NCI-H82 treated with DMSO at 0.1 percent for 48 hours (cell line): ENCODE results near the gene DDAH2.

Source experiments
- DNase-seq: peaks from one replicate; lab custom pipeline; 2025; ENCODE audit not compliant: unreplicated experiment; lab: John Stamatoyannopoulos, UW

The DDAH2 gene

DNA sequence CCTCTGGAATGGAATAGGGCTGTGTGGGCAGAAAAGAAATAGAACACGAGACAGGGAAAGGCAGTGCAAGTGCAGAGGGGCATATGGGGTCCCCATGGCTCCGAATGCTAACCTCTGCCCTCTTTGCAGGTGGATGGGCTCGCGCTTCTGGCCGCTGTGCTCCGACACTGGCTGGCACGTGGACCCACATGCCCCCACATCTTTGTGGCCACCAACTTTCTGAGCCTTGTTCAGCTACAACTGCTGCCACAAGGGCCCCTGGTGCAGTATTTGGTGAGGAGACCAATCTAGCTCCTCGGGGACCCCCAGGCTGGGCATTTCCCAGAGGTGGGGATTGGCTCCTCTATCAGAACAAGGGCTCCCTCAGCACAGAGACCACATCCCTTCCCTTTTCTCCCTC lies 32.2 kb upstream of the DDAH2 start:
- no peak for DNase-seq

DNA sequence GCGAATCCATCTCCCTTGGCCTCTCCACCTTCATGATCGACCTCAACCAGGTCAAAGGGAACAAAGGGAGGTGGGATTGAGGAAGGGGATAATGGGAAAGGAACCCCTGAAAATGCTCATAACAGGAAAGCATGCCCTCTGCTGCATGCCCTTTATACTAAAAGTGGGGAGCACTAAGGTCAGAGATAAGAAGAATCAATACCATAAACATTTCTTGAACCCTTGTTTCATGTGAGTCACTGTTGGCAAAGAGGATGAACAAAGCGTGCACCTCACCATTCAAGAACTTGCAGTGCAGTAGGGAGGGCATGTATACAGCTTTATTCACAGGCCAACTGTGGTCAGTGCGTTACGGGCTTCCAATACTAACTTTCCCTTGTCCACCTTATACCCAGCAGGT lies 31.7 kb upstream of the DDAH2 start:
- DNase-seq, result no peak

DNA sequence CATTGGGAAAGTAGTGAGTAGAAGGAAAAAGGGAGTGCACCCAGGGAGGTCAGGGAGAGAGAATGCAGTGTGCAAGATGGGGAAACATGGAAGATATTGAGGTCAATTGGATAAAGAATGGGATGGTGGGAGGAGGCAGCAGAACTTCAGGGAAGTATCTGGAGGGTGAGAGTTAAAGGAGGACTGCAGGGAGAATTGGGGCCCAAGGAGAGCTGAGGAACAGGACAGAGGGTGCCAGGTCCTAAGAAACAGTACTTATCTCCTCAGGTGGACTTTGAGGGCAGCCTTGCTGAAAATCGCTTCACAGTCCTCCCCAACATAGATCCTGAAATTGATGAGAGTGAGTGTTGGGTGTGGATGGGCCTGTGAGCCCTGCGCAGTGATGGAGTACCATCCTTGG lies 29.2 kb upstream of the DDAH2 start:
- no peak for DNase-seq

DNA sequence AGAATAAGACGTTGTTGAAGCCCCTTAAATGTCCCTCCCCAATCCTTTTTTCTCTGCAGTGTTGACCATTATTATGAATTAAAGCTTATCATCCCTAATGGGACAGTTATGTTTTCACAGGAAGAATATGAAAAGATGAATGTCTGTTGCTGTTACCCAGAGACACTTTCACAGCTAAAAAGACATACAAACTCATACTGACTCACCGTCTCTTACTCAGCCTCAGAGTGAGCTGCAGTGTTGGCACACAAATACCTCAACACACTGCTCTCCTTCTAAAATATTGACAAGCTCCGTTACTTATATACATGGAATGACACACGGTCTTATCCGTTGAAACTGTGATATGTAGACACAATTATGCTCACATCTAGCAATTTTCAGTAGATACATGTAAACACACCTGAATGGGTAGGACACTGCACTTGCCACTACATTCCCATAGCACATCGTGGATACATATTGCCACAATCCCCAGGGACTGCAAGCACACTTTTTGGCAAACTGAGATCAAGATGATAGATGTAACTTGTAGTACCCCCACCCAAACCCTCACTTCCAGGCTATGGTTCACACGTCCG lies 23.7 kb upstream of the DDAH2 start:
- no peak for DNase-seq

DNA sequence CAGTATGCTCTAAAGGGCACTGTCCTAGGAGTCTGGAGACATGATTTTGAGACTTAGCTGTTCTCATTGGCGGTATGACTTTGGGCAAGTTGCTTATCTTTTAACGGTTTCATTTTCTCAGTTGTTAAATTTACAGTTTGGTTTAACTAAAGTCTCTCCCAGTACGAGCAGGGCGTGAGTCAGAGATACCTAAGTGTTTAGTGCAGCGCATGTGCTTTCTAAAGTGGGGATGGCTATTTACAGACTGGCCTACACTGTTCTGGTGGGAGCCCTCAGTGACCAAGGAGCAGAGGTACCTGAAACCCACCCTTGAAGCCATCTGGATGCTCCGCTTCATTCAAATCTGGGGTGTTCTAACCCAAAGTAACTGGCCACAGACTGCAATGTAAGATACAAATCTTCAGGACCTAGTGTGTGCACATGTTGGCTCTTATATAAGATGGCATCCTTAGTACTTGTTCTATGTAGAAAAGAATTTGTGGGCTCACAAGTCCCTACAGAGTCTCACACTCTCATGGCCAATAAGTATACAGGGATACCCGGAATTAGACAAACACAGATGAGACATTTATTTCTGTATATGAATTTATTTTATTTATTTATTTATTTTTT lies 21.4 kb upstream of the DDAH2 start:
- no peak for DNase-seq

DNA sequence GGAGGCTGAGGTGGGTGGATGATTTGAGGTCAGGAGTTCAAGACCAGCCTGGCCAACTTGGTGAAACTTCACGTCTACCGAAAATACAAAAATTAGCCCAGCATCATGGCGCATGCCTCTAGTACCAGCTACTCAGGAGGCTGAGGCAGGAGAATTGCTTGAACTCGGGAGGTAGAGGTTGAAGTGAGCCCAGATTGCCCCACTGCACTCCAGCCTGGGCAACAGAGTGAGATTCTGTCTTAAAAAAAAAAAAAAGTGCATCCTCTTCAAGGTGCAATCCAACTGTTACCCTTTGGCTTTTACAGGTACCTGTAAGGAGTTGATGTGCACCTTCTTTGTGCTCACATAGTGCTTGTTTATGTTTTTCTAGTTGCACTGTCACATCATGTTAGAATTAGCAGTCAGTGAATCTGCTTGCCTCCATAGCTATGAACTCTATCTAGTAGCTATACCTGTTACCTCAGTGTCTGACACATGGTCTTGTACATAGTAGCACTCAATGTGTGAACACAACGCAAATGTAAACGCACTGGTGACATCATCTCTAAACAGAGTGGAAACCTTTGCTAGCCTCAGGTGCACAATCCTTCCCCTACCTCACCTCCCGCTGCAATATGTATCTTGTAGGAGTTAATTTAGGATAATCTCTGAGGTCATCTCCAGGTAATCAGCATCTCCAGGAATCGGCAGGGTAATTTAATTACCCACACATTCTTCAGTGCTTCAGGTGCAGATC lies 20.4 kb upstream of the DDAH2 start:
- DNase-seq, result no peak

DNA sequence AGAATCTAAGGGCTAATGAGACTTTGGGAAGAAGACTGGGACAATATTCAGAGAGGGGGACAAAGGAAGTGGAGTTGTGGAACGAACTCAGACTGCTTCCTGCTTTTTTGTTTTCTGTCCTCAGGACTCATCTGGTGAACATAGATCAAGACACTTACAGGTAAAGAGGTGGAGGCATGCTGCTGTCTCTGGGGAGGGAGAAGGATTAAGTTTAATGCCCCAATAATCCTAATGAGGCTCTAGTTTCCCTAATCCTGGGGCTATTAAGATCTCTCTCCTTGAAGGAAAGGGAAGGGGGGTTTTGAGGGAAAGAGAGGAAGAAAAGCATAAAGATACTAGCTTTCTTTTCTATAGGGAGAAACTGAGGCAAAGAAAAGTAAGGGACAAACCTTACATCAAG lies 15.3 kb upstream of the DDAH2 start:
- peak; percentile 96 for DNase-seq

DNA sequence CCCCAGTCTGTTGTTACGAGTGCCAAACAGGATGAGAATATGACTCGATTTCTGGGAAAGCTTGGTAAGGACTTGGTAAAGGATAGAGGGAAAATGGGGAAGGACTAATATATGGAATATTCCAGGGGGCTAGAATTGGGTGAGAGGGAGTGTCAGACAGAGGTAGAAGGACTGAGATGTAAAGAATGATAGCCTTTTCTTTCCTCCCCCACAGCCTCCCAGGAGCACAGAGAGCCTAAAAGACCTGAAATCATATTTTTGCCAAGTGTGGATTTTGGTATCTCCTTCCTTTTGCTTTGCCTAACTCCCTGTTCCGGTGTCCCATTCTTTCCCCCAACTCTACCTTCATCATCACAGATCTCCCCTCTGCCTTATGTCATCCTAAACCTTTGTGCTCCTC lies 13.8 kb upstream of the DDAH2 start:
- DNase-seq, result no peak

DNA sequence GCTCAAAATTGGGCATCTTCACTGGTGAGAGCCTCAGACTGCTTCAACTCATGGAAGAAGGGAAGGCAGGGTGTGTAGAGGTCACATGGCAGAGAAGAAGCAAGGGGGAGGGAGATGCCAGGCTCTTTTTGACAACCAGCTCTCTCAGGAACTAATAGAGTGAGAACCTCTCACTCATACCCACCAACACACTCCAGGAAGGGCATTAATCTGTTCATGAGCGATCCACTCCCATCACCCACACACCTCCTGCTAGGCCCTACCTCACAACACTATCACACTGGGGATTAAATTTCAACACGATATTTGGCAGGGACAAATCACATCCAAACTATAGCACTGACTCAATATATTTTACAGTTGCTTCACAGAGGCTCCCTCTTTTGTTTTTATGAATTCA lies 12.7 kb upstream of the DDAH2 start:
- no peak for DNase-seq

DNA sequence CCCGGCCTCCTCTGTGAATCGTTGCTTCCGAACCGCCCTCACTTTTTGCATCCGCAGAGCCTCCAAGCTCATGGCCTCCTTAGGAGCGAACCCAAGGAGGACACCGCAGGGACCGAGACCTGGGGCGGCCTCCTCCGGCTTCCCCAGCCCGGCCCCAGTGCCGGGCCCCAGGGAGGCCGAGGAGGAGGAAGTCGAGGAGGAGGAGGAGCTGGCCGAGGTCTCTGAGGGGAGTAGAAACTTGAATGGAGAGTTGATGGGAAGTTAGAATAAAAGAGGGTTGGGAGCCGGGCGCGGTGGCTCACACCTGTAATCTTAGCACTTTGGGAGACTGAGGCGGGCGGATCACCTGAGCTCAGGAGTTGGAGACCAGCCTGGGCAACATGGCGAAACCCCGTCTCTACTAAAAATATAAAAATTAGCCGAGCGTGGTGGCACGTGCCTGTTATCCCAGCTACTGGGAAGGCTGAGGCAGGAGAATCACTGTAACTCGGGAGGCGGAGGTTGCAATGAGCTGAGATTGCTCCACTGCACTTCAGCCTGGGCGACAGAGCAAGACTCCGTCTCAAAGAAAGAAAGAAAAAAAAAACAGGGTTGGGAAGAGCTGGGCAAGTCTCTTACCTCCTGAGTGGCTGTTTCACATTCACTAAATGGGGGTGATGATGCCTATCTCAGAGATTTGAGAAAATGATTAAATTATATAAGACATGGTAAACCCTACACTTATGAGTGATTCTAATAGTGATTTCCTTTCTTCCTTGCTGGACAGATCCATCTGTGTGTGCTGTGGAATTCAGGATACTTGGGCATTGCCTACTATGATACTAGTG lies 11.5 kb upstream of the DDAH2 start:
- DNase-seq, result no peak

DNA sequence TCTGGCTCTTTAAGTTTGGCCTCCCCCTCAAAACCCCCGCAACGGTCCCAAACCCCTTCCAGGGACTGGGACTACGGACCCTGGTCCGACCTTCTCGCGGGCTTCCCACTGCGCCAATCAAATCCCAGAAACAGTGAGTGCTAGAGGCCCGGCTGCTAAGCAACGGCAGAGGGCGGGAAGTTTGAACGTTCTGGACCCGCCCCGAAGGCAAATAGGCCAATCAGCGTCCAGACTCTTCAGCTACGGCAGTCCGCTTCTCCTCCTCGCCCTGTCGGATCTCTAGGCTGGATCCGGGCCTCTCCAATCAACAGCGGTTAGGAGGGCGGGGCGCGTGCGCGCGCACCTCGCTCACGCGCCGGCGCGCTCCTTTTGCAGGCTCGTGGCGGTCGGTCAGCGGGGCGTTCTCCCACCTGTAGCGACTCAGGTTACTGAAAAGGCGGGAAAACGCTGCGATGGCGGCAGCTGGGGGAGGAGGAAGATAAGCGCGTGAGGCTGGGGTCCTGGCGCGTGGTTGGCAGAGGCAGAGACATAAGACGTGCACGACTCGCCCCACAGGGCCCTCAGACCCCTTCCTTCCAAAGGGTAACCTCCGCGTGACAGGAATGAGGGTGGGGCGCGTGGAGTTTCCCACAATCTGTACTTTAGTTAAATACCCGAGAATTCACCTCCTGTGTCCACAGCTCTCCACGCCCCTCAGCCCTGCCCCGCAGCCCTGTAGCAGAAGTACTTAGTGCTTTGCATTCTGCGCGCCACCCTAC lies 10.7 kb upstream of the DDAH2 start, which contains the start of gene MSH5:
Gene MSH5 (plus strand): TSS at position 367 of the 758 bp plus-strand sequence. CDS start 462 bp downstream, outside the sequence.
- peak; percentile 99 for DNase-seq

DNA sequence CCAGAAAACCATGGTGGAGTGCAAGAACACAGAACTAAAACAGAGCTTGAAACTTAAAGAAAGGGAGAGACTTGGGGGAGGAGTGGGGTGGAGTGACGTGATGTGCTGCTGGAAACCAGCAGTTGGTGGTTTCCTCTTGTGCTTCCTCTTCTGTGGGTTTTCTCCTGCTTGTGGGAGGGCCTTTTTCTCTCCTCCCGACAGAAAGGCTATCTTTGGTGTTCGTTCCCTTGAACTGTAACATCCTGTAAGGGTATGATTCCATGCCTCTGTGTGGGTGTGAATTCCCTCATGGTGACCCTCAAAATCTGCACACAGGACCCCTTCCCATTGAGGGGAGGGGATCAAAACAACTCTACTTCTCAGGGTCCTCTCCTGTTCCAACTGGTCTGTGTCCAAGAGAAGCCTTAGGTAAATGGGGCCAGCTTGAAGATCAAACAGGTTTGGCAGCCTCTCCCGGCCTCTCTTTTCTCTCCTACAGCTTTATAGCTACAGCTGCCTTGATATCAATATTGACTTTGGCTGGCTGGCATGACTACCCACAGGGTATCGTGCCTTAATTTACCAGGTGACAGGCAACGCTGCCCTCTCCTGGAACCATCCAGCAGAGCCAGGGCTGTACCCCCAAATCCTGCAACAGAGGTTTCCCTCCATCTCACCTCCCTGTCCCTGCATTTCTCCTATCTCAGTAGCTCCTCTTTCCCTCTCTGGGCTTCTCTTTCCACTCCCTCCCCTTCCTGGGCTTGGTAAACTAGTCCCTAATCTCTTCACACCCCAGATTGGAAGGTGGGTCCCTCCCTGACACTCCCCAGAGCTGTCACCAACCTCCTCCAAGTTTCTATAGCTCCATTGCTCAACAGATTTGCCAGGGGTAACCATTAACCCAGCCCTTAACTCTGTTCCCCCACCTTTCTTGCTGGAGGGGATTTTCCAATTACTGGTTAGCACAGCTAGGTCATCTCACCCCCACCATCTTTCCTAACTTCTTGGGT lies 9.2 kb upstream of the DDAH2 start:
- peak; percentile 23 for DNase-seq

DNA sequence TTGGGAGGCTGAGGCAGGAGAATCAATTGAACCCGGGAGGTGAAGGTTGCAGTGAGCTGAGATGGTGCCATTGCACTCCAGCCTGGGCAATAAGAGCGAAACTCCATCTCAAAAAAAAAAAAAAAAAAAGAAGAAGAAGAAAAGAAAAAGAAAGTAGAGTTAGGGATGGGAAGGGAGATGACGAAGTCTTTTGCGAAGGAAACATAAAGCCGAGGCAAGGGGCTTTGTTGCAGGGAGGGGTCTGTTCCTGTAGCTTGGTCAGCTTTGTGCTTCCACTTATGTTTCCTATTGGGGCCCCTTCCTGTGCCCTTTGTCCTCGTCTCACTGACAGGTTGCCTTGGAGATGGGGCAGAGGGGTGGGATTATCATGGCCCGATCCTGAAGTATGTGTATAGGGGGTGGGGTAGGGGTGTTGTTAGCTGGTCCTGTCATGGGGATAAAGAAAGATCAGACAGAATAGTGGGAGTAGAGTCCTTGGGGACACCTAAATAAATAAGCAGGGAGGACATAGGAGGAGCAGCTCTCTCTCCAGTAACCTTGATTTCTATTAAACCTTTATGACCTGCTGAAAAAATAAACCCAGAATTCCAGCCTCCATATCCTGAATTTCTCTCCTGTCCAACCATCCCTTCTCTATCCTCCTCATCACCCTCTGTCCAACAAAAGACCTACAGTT lies 8.4 kb upstream of the DDAH2 start:
- peak; percentile 38 for DNase-seq

DNA sequence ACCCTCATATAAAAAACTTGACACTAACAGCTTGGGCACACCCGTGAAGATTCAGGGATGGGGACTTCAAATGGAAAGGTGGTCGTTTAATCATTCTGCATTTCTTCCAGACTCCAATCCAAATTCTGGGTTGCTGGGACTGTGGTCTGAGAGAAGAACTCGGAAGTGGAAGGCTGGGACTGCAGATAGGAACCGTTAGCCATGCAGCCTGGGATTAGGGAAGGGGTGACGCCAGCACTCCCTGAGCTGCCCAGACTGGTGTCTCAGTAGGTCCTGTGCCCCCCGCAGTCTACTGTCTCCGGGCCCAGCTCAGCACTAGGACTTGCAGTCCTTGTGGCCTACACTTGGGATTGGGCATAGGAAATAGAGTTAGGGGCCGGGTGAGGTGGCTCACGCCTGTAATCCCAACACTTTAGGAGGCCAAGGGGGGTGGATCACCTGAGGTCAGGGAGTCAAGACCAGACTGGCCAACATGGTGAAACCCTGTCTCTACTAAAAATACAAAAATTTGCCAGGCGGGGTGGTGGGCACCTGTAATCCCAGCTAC lies 7.7 kb upstream of the DDAH2 start:
- no peak for DNase-seq

DNA sequence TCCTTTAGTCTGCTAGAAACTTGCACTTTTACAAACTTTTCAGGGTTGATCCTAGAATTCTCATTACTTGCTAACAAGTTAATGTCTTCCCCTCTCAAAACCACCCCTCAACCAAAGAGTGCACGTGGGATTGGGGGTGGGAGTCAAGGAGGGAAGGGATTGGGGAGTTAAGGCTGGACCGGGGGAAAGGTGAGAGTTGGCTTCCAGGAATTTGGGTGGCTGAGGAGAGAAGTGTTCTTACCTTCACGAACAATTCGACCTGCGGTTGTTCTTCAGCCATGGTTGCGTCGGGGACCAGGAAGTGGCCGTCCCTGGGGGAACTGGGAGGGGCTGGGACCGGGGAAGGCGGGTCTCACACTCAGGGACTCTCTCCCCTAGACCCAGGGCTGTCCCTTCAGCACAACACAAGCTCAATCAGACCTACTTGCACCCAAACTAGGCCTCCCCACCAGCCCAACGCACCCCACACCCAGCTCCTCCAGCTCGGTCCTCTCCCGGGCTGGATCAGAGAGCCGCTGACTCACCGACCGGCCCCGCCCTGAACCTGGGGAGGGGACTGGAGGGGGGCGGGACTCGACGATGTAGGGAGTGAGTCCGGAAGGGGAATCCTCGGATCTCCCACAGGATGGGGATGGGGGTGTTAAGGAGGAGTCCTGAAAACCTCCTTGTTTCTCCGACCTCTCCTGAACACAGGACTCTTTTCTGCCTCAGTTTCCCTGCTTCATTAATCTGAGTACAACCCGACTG lies 7.1 kb upstream of the DDAH2 start, which contains the start of gene CLIC1:
Gene CLIC1 (minus strand): TSS at position 510 of the 747 bp plus-strand sequence. CDS start 230 bp downstream, at position 280.
- peak; percentile 52 for DNase-seq

DNA sequence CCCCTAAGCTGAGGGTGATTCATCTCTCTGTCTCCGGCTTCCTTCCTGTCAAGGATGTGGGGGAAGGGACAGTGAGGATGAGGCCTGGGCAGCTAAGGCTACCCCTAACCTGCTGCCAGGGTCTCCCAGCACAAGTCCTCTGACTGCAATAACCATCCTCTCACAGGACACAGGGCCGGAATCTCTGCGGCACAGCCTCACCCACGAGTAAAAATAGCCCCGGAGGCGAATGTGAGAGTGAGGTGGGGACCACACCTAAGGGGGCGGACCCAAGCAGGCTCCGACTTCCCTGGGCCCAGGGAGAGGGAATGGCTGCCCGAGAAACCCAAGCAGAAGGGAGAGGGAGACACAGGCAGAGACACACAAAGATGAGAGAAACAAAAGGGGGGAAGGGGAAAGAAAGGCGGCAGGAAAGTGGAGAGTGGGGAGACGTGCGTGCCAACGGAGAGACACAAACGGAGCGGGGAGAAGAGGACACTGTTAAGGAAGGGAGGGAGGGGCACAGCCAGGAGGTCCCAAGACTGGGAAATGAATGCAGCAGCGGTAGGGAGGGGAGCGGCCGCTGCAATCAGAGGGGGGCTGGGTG lies 5.8 kb upstream of the DDAH2 start:
- no peak for DNase-seq

DNA sequence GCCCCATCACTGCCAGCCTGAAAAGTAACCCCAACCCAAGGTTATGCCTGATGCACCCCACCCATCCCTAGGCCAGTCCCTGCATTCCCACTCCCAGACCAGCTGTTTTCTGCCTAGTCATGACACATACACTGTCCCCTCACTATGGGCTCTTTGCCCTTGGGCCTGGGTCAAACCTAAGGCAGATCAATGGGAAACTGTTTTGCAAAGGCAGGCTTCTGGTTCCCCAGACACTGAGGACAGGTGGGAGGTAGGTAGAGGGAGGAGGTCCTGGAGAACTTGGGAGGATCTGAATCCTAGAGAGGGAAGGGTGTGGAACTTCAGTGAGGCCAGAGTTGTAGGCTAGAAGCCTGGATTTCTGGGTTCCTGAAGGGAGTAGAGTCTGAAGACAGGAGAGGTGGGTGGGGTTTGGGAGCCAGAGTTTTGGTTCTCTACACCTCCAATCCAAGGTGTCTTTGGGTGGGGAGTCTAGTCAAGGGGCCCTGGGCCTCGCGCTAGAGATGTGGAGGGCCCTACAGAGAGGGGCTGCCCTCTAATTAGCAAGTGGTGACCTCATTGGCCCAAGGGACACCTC lies 5.2 kb upstream of the DDAH2 start:
- DNase-seq, result no peak
